ENCODE measurements around the gene MT4.
A peak's percentile ranks its signal among the peaks of the same experiment; 100 is the strongest.

MT4 gene

GRCh38 chr16:56564793-56565477 is at the start of gene MT4:
Gene MT4, plus strand, starts transcription at chr16:56565073. Its CDS starts 56 bp downstream, at chr16:56565129.
- no peak for DNase-seq (ENCODE audit: low read depth)

- no peak for DNase-seq (ENCODE audit: low read depth)
Measured at GRCh38 chr16:56515665-56516064, 49.2 kb upstream of the MT4 start.

- DNase-seq (ENCODE audit: low read depth), result no peak
Measured at GRCh38 chr16:56517206-56517605, 47.7 kb upstream of the MT4 start.

- no peak for DNase-seq (ENCODE audit: low read depth)
Measured at GRCh38 chr16:56518425-56518824, 46.4 kb upstream of the MT4 start.

GRCh38 chr16:56519459-56520250 is 45.2 kb upstream of the MT4 start, which contains the start of gene BBS2:
Gene BBS2, minus strand, starts transcription at chr16:56520024. Its CDS starts 162 bp downstream, at chr16:56519862.
- DNase-seq (ENCODE audit: low read depth), result peak; percentile 90

GRCh38 chr16:56520251-56520577 is 44.7 kb upstream of the MT4 start:
- DNase-seq (ENCODE audit: low read depth), result no peak

GRCh38 chr16:56525236-56525635 is 39.6 kb upstream of the MT4 start:
- DNase-seq (ENCODE audit: low read depth), result no peak

- no peak for DNase-seq (ENCODE audit: low read depth)
Measured at GRCh38 chr16:56530872-56531271, 34.0 kb upstream of the MT4 start.

GRCh38 chr16:56532714-56533113 is 32.2 kb upstream of the MT4 start:
- DNase-seq (ENCODE audit: low read depth), result no peak

- no peak for DNase-seq (ENCODE audit: low read depth)
Measured at GRCh38 chr16:56534847-56535383, 30.0 kb upstream of the MT4 start.

- DNase-seq (ENCODE audit: low read depth), result no peak
Measured at GRCh38 chr16:56538331-56538730, 26.5 kb upstream of the MT4 start.

- DNase-seq (ENCODE audit: low read depth), result no peak
Measured at GRCh38 chr16:56539656-56540055, 25.2 kb upstream of the MT4 start.

GRCh38 chr16:56542039-56542438 is 22.8 kb upstream of the MT4 start:
- no peak for DNase-seq (ENCODE audit: low read depth)

- DNase-seq (ENCODE audit: low read depth), result no peak
Measured at GRCh38 chr16:56547120-56547948, 17.5 kb upstream of the MT4 start.

GRCh38 chr16:56547949-56548567 is 16.8 kb upstream of the MT4 start:
- no peak for DNase-seq (ENCODE audit: low read depth)

- no peak for DNase-seq (ENCODE audit: low read depth)
Measured at GRCh38 chr16:56549161-56549560, 15.7 kb upstream of the MT4 start.

GRCh38 chr16:56549744-56550385 is 15.0 kb upstream of the MT4 start:
- DNase-seq (ENCODE audit: low read depth), result no peak

GRCh38 chr16:56551796-56552738 is 12.8 kb upstream of the MT4 start:
- DNase-seq (ENCODE audit: low read depth), result no peak

- no peak for DNase-seq (ENCODE audit: low read depth)
Measured at GRCh38 chr16:56554441-56554840, 10.4 kb upstream of the MT4 start.

- DNase-seq (ENCODE audit: low read depth), result no peak
Measured at GRCh38 chr16:56558024-56558747, 6.7 kb upstream of the MT4 start.
